Activated T-cell treated with anti-CD3 and anti-CD28 coated beads, Interleukin-2, amount 50 U/mL, for 4 hours (primary cell): ENCODE data around the gene IMMP2L. TPM values are rescaled to one million over a fixed set of nuclear protein-coding genes. Genes with fewer than 3 reads are reported as not detected.
"Not testable (repeated sequence)": the region's sequence is repeated elsewhere in the genome, so short reads cannot be mapped to it uniquely, and the experiment has no call there.

Experiments used
- ATAC-seq, 2 donors: fragments of 200-7000 bp; cut with Tn5 transposase; one replicate each; pipeline ENCODE4 v1.10.0; 2021
- DNase-seq: peaks from one replicate; pipeline ENCODE4 v3.0.0-alpha.2; 2020
- H3K27me3 Mint-ChIP-seq: one replicate; pipeline ENCODE4 v1.8.0; 2021; ENCODE audit warnings: low read depth, mixed read lengths
- H3K36me3 Mint-ChIP-seq: one replicate; pipeline ENCODE4 v1.8.0; 2022; ENCODE audit warnings: mixed read lengths; ENCODE audit not compliant: insufficient read depth
- H3K4me1 Mint-ChIP-seq: one replicate; pipeline ENCODE4 v1.8.0; 2021; ENCODE audit warnings: low read depth, mixed read lengths
- H3K4me3 Mint-ChIP-seq: one replicate; pipeline ENCODE4 v1.8.0; 2021; ENCODE audit warnings: mild to moderate bottlenecking, moderate library complexity, mixed read lengths
- H3K9me3 Mint-ChIP-seq: one replicate; pipeline ENCODE4 v1.8.0; 2021; ENCODE audit warnings: mixed read lengths
- total RNA-seq, 3 donors: library from RNA; stranded (reverse); gene quantifications; one replicate each; pipeline ENCODE4 v1.2.1, GENCODE V29; 2021

IMMP2L gene
- 10 to 100 TPM; 18.7 to 22.9 (median 19.2) TPM for total RNA-seq

GRCh38 chr7:111561904-111562732, at the start of gene IMMP2L:
Gene IMMP2L (minus strand): TSS chr7:111562492.
- no peaks in the 10 kb centered on the region for H3K9me3 Mint-ChIP-seq
- peaks cover 19% of the 10 kb centered on the region for H3K36me3 Mint-ChIP-seq
- peak; percentile 90 for DNase-seq
- H3K4me3 Mint-ChIP-seq: peak within 1 kb of the TSS; percentile 91
- peaks cover 45% of the 10 kb centered on the region for H3K4me1 Mint-ChIP-seq
- H3K27me3 Mint-ChIP-seq: peaks cover 2% of the 10 kb centered on the region
- peak; percentile 94 for ATAC-seq

GRCh38 chr7:111609483-111610254, 47.4 kb upstream of the IMMP2L start:
- not testable (repeated sequence) for ATAC-seq, H3K9me3 Mint-ChIP-seq, H3K4me1 Mint-ChIP-seq, H3K4me3 Mint-ChIP-seq, H3K27me3 Mint-ChIP-seq, H3K36me3 Mint-ChIP-seq, DNase-seq

GRCh38 chr7:111607621-111608020, 45.3 kb upstream of the IMMP2L start:
- no peak for ATAC-seq
- Mint-ChIP-seq H3K36me3 (no peaks in the 10 kb centered on the region), H3K9me3 (no peaks in the 10 kb centered on the region)

GRCh38 chr7:111605246-111605645, 43.0 kb upstream of the IMMP2L start:
- no peaks in the 10 kb centered on the region for H3K4me1 Mint-ChIP-seq
- ATAC-seq (no peak), DNase-seq (no peak)
- H3K4me3 Mint-ChIP-seq: no peak overlapping the region
- H3K36me3 Mint-ChIP-seq: no peaks in the 10 kb centered on the region
- H3K27me3 Mint-ChIP-seq: peaks cover 2% of the 10 kb centered on the region
- H3K9me3 Mint-ChIP-seq: no peaks in the 10 kb centered on the region

More at GRCh38 chr7:111607621-111608020, 45.3 kb upstream of the IMMP2L start:
- Mint-ChIP-seq H3K27me3 (peaks cover 2% of the 10 kb centered on the region), H3K4me3 (no peak overlapping the region), H3K4me1 (no peaks in the 10 kb centered on the region)
- no peak for DNase-seq

- no peak for DNase-seq
- Mint-ChIP-seq H3K4me1 (no peaks in the 10 kb centered on the region), H3K27me3 (no peaks in the 10 kb centered on the region), H3K36me3 (no peaks in the 10 kb centered on the region), H3K4me3 (no peak overlapping the region), H3K9me3 (peaks cover 5% of the 10 kb centered on the region)
- no peak for ATAC-seq
These were observed 37.8 kb upstream of the IMMP2L start for GRCh38 chr7:111600091-111600490.

- no peak for DNase-seq
- no peak for ATAC-seq
- Mint-ChIP-seq H3K36me3 (no peaks in the 10 kb centered on the region), H3K9me3 (peaks cover 5% of the 10 kb centered on the region), H3K4me1 (no peaks in the 10 kb centered on the region), H3K27me3 (no peaks in the 10 kb centered on the region), H3K4me3 (no peak overlapping the region)
These were observed 33.5 kb upstream of the IMMP2L start for GRCh38 chr7:111595780-111596179.

- DNase-seq: no peak
- no peak for ATAC-seq
- H3K36me3 Mint-ChIP-seq: no peaks in the 10 kb centered on the region
- H3K27me3 Mint-ChIP-seq: no peaks in the 10 kb centered on the region
- no peaks in the 10 kb centered on the region for H3K4me1 Mint-ChIP-seq
- H3K4me3 Mint-ChIP-seq: no peak overlapping the region
- peaks cover 5% of the 10 kb centered on the region for H3K9me3 Mint-ChIP-seq
These were observed 32.3 kb upstream of the IMMP2L start for GRCh38 chr7:111594602-111595001.

- no peaks in the 10 kb centered on the region for H3K36me3 Mint-ChIP-seq
- H3K4me1 Mint-ChIP-seq: no peaks in the 10 kb centered on the region
- DNase-seq: no peak
- H3K4me3 Mint-ChIP-seq: no peak overlapping the region
- ATAC-seq: no peak
- peaks cover 2% of the 10 kb centered on the region for H3K27me3 Mint-ChIP-seq
- peaks cover 5% of the 10 kb centered on the region for H3K9me3 Mint-ChIP-seq
These were observed 31.1 kb upstream of the IMMP2L start for GRCh38 chr7:111593343-111593742.

GRCh38 chr7:111588065-111588433, 25.8 kb upstream of the IMMP2L start:
- Mint-ChIP-seq H3K4me1 (no peaks in the 10 kb centered on the region), H3K9me3 (no peaks in the 10 kb centered on the region), H3K4me3 (no peak overlapping the region), H3K36me3 (no peaks in the 10 kb centered on the region), H3K27me3 (peaks cover 6% of the 10 kb centered on the region)
- no peak for ATAC-seq
- DNase-seq: no peak

GRCh38 chr7:111587410-111588064, 25.2 kb upstream of the IMMP2L start:
- Mint-ChIP-seq H3K4me3 (no peak overlapping the region), H3K27me3 (peaks cover 6% of the 10 kb centered on the region), H3K9me3 (peaks cover 1% of the 10 kb centered on the region), H3K4me1 (no peaks in the 10 kb centered on the region), H3K36me3 (no peaks in the 10 kb centered on the region)
- no peak for DNase-seq
- no peak for ATAC-seq

GRCh38 chr7:111586711-111587409, 24.6 kb upstream of the IMMP2L start:
- ATAC-seq: no peak
- Mint-ChIP-seq H3K9me3 (peaks cover 4% of the 10 kb centered on the region), H3K4me3 (no peak overlapping the region)

GRCh38 chr7:111581784-111582488, 19.6 kb upstream of the IMMP2L start:
- H3K27me3 Mint-ChIP-seq, H3K4me1 Mint-ChIP-seq, H3K36me3 Mint-ChIP-seq, ATAC-seq, H3K4me3 Mint-ChIP-seq, DNase-seq: not testable (repeated sequence)
- H3K9me3 Mint-ChIP-seq: peaks cover 13% of the 10 kb centered on the region

More at GRCh38 chr7:111586711-111587409, 24.6 kb upstream of the IMMP2L start:
- H3K27me3 Mint-ChIP-seq: peaks cover 6% of the 10 kb centered on the region
- DNase-seq: no peak
- no peaks in the 10 kb centered on the region for H3K4me1 Mint-ChIP-seq
- H3K36me3 Mint-ChIP-seq: no peaks in the 10 kb centered on the region

- not testable (repeated sequence) for ATAC-seq, DNase-seq, H3K4me3 Mint-ChIP-seq, H3K27me3 Mint-ChIP-seq, H3K4me1 Mint-ChIP-seq, H3K36me3 Mint-ChIP-seq
- H3K9me3 Mint-ChIP-seq: peaks cover 13% of the 10 kb centered on the region
These were observed 18.9 kb upstream of the IMMP2L start for GRCh38 chr7:111581207-111581606.
